ENCODE measurements around the gene USP12. TPM values are rescaled to one million over a fixed set of nuclear protein-coding genes. Genes with fewer than 3 reads are reported as not detected.

The USP12 gene
- total RNA-seq, 6 donors from 2014 or later = 11.9 to 78.8 (median 30.5) TPM

DNA sequence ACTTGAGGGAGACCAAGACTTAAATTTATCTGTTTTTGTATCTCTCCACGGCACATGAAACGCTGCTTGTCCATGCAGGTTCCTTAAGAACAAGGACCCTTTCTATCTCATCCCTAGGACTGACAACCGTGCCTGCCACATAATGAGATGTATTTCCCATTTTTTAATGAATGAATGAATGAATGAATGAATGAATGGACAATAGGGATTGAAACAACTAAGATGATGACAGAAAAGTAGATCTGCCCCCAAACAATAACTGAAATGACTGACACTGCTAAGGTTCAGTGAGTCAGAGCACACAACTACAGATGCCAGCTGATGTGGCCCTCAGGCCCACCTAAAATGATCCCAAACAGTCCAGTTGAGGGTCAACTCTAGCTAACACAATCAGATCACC lies 69.8 kb downstream of the USP12 start:
- no peak for TF ChIP-seq POLR2A (IDR thresholded peaks at IDR 0.05)
- TF ChIP-seq EP300 (IDR thresholded peaks at IDR 0.05) = no peak
- TF ChIP-seq POLR2AphosphoS5 (IDR thresholded peaks at IDR 0.05) = no peak
- no peak for TF ChIP-seq CTCF (IDR thresholded peaks at IDR 0.05)
- Histone ChIP-seq H3K4me3 (no peak overlapping the region), H3K27me3 (no peaks in the 10 kb centered on the region), H3K27ac (no peak overlapping the region), H3K9me3 (no peaks in the 10 kb centered on the region), H3K4me1 (peaks cover 0 to 9% (median 1%) of the 10 kb centered on the region in 4 donors), H3K36me3 (peaks cover 0 to 22% (median 3%) of the 10 kb centered on the region in 4 donors)
- WGBS, 2 donors = 97 to 100% methylated on average over 3 of the region's 3 CpGs
- DNase-seq = no peak
- ATAC-seq (ENCODE audit: low FRiP score in 2 of 2) = no peak

- H3K4me1 ChIP-seq = peaks cover 0 to 9% (median 1%) of the 10 kb centered on the region in 4 donors
- 93 to 97% methylated on average over 1 of the region's 1 CpG for WGBS, 2 donors
- TF ChIP-seq EP300 (IDR thresholded peaks at IDR 0.05) = no peak
- TF ChIP-seq POLR2A (IDR thresholded peaks at IDR 0.05) = no peak
- no peak for TF ChIP-seq POLR2AphosphoS5 (IDR thresholded peaks at IDR 0.05)
- TF ChIP-seq CTCF (IDR thresholded peaks at IDR 0.05) = no peak
- H3K4me3 ChIP-seq = no peak overlapping the region
- no peak for DNase-seq
- H3K9me3 ChIP-seq = no peaks in the 10 kb centered on the region
- no peak for ATAC-seq (ENCODE audit: low FRiP score in 2 of 2)
- H3K36me3 ChIP-seq = peaks cover 0 to 22% (median 3%) of the 10 kb centered on the region in 4 donors
- H3K27ac ChIP-seq = no peak overlapping the region
- no peaks in the 10 kb centered on the region for H3K27me3 ChIP-seq
These were observed 70.3 kb downstream of the USP12 start for GRCh38 chr13:27101289-27101688.

GRCh38 chr13:27097691-27098090 lies 73.9 kb downstream of the USP12 start:
- no peak for ATAC-seq (ENCODE audit: low FRiP score in 2 of 2)
- H3K36me3 ChIP-seq = peaks cover 0 to 25% (median 8%) of the 10 kb centered on the region in 4 donors
- H3K27me3 ChIP-seq = no peaks in the 10 kb centered on the region
- H3K9me3 ChIP-seq = no peaks in the 10 kb centered on the region
- DNase-seq = no peak
- H3K27ac ChIP-seq = no peak overlapping the region
- H3K4me1 ChIP-seq = peaks cover 0 to 9% (median 1%) of the 10 kb centered on the region in 4 donors
- no peak overlapping the region for H3K4me3 ChIP-seq
- TF ChIP-seq POLR2A (IDR thresholded peaks at IDR 0.05) = no peak
- no peak for TF ChIP-seq EP300 (IDR thresholded peaks at IDR 0.05)
- TF ChIP-seq POLR2AphosphoS5 (IDR thresholded peaks at IDR 0.05) = no peak
- no peak for TF ChIP-seq CTCF (IDR thresholded peaks at IDR 0.05)

DNA sequence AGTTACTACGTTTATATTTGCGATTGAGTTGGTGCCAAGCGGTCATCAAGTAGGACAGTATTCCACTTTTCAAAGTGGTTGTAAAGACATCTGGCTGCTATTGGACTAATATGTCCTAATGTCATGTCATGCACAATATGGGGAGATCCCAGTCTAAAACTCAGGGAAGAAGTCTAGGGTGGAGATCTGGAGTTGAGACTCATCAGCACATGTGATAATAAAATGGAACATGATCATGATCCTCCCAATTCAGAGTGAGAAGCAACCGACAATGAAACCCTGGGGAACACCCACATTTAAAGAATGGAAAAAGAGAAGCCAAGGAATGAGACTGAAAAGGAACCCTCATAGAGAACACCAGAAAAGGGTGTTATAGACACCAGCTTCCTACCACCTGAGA lies 80.2 kb downstream of the USP12 start:
- TF ChIP-seq CTCF (IDR thresholded peaks at IDR 0.05) (no peak), POLR2AphosphoS5 (IDR thresholded peaks at IDR 0.05) (no peak), EP300 (IDR thresholded peaks at IDR 0.05) (no peak), POLR2A (IDR thresholded peaks at IDR 0.05) (no peak)
- 93 to 94% methylated on average over 4 of the region's 4 CpGs for WGBS, 2 donors
- no peak overlapping the region for H3K4me3 ChIP-seq
- peaks cover 0 to 4% (median 0%) of the 10 kb centered on the region in 4 donors for H3K4me1 ChIP-seq
- no peak overlapping the region for H3K27ac ChIP-seq
- H3K36me3 ChIP-seq = peaks cover 3 to 55% (median 6%) of the 10 kb centered on the region in 4 donors
- DNase-seq (no peak), ATAC-seq (ENCODE audit: low FRiP score in 2 of 2) (no peak)
- H3K27me3 ChIP-seq = no peaks in the 10 kb centered on the region
- H3K9me3 ChIP-seq = no peaks in the 10 kb centered on the region

GRCh38 chr13:27088619-27089018 lies 83.0 kb downstream of the USP12 start:
- H3K4me1 ChIP-seq = peaks cover 0 to 4% (median 0%) of the 10 kb centered on the region in 4 donors
- WGBS, 2 donors = 74 to 82% methylated on average over 3 of the region's 3 CpGs

More at GRCh38 chr13:27088619-27089018, 83.0 kb downstream of the USP12 start:
- H3K4me3 ChIP-seq = no peak overlapping the region
- no peak overlapping the region for H3K27ac ChIP-seq
- H3K9me3 ChIP-seq = no peaks in the 10 kb centered on the region
- no peaks in the 10 kb centered on the region for H3K27me3 ChIP-seq
- no peak for DNase-seq
- ATAC-seq (ENCODE audit: low FRiP score in 2 of 2) = no peak
- peaks cover 0 to 44% (median 1%) of the 10 kb centered on the region in 4 donors for H3K36me3 ChIP-seq
- no peak for TF ChIP-seq CTCF (IDR thresholded peaks at IDR 0.05)
- TF ChIP-seq POLR2A (IDR thresholded peaks at IDR 0.05) = no peak
- no peak for TF ChIP-seq EP300 (IDR thresholded peaks at IDR 0.05)
- TF ChIP-seq POLR2AphosphoS5 (IDR thresholded peaks at IDR 0.05) = no peak
